ENCODE measurements around the gene DPP6.

The DPP6 gene

DNA sequence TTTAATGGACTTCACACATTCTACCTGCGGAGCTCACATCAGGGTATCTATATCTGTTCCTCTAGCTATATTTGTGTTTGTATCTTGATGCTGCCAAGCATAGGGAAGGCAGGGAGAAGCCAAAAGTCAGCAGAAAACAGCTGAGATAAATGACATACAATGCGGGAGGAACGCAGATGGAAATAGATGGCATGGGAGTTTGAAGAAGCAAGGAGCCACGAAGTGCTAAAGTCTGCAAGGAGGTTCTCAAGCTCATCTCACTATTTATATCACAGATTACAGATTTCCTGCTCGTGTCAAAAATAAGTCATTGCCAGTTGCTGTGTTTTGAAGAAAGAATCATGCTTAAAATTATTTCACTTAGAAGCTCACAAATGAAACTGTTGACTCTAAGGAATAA lies 180.5 kb downstream of the DPP6 start:
- no peak for DNase-seq (ENCODE audit: low read depth in 3 of 3)

DNA sequence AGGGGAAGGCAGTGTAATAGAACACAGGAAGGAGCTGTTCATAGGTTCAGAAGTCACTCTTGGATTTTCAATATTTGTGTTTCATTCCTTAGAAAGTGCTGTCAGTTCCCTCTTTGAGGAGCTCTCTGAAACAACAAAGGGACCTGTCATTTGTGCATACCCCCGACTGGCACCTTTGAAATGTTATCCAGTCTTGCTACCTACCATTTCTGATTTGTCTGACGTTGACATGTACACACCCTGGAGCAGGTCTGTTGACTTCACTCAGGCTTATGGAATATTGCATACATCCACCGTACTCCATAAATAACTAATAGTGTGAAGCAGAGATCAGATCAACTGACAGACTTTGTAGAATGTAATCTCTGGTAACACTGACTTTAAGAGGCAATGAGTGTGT lies 189.8 kb downstream of the DPP6 start:
- DNase-seq (ENCODE audit: low read depth in 3 of 3): no peak

DNA sequence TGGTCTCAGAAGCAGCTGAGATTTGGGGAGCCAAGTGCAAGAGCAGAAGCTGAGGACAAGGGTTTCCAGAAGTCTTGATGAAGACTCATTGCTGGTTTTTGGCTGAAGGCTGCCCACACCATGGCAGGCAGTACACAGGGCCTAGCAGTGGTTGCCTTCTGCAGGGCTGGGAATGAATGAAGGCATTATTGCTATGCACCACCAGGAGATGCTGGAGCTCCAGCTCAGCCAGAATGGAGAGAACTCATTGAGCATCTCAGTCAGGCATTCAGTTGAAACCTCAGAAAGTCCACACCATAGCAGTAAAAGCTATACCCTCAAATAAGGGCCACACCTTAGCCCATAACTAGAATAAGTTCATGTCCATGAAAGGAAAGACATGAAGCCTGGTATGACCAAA lies 190.5 kb downstream of the DPP6 start:
- DNase-seq (ENCODE audit: low read depth in 3 of 3): no peak

DNA sequence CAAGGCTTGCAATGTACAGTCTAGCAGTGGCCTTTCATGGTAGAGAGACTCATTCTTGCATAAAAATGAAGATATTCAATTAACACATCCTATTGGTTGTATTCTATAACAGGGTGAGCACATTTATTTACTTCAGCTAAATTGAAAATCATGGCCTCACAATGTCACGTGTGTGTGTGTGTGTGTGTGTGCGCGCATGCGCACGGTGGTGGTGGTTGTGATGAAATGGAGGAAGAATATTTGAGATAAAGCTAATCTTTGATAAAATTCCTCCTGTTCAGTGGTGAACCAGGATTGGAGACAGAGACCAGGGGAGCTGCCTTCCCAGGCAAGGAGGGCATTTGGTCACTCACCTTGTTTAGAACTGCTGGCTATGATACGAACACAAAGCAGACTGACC lies 199.8 kb downstream of the DPP6 start:
- DNase-seq (ENCODE audit: low read depth in 3 of 3): no peak

DNA sequence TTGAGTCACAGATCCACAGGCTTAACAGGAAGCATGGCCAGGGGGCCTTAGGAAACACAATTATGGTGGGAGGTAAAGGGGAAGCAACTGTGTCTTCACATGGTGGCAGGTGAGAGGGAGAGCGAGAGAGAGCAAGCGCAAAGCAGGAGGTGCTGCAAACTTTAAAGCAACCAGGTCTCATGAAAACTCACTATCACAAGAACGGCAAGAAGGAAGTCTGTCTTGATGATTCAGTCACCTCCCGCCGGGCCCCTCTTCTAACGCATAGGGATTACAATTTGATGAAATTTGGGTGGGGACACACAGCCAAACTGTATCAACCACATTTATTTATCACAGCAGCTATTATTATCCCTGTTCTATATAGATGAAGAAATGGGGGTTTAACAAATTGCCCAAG lies 201.6 kb downstream of the DPP6 start:
- no peak for DNase-seq (ENCODE audit: low read depth in 3 of 3)

DNA sequence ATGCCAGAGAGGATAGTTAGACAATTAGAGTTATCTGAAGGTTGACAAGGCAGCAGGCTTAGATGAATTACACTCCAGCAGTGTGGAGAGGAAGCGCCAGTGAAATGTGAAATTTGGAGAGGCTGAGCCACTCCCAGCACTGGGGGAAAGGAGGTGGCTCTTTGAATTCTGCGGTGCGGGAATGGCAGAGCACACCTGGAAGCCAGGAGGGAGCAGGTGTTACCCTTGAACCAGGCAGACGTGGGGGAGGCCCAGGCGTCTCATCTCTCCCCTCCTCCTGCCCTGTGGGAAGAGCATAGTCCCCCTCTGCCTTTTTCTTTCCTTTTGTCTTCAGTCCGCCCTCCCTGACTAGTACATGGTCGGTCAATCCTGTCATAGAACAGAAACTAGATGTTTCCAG lies 203.1 kb downstream of the DPP6 start:
- no peak for DNase-seq (ENCODE audit: low read depth in 3 of 3)

DNA sequence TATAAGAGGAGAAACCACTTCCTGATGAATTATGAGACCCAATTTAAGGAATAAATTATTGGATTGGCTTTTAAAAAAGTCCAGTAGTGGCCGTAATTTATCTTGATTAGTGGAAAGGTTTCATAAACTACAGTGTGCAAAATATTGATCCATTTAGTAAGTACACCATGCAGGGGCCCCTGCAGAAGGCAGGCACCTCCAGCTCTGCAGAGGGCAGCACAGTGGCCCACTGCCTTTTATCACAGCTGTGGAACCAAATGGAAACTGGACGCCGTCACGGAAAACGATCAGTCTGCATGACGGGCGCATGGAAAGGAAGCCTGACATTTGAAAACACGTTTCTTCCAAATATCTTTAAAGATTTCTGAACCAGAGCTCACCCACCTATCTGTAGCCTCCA lies 204.0 kb downstream of the DPP6 start:
- no peak for DNase-seq (ENCODE audit: low read depth in 3 of 3)

DNA sequence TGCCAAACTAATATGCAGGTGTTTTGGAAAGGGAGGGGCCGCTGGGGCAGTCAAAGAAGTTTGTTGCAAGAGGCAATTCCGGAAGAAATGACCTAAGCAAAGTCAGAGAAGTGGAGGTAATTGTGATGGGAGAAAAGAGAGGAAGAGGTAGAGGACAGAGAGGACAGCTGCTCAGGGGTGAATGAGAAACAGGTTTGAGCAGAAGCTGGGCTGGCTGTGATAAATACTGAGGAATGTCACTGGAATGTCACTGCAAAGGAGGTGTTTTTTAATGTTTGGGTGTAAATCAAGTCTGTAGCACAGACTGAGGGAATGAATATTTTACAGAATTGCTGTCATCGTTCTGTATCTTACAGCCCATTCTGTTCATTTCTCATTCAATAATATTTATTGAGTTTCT lies 207.2 kb downstream of the DPP6 start:
- DNase-seq (ENCODE audit: low read depth in 3 of 3): no peak

DNA sequence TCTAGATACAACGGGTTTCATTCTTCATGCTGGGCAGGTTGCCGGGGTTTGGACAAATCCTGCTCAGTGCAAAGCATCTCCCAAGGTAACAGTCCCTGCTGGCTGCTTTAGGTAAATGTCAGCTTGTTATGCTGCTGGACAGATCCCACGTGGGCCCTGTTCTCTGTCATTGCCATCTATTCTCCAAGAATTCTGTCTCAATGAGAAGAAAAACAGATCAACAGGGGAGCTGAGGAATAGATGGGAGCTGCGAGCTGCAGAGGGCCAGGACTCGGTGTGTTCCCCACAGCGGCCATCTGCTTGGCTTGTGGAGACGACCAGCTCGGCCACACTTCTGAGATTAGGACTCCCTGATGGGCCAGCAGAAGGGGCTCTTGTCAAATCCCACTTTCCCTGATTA lies 235.2 kb downstream of the DPP6 start:
- DNase-seq (ENCODE audit: low read depth in 3 of 3): no peak

DNA sequence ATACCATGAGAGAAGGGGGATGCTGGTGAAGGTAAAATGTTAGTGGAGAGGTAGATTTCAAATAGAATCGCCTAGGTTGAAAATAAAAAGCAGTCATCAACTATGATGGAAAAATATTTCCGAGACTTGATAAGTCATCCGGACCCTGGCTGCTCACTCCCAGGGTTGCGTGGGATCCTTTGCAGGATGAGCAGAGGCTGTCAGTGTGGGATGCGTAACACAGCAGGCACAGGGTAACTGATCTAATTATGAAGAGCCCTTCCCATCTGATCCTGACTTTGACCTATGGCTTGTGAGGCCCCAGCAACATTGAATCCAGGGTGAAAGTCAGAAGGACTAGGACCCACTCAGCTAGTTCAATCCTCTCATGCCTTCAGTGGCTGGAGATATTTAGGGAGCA lies 236.9 kb downstream of the DPP6 start:
- no peak for DNase-seq (ENCODE audit: low read depth in 3 of 3)

DNA sequence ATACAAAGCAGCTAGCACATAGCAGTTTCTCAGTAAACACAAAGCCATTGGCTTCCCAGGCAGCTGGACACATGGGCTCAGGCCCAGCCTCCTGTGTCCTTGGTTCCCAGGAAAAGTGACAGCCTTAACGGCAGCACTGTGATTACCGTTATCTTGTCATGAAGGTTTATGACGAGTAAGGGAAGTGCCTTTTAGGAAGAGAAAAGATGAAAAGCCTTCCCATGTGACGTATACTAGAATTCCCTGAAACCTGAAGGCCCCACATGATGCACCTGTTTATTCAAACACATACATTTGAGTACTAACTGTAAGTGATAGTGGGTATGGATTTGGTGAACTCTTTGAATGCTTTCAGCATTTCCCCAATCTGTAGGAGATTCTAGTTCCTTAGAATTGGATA lies 244.2 kb downstream of the DPP6 start:
- no peak for DNase-seq (ENCODE audit: low read depth in 3 of 3)

DNA sequence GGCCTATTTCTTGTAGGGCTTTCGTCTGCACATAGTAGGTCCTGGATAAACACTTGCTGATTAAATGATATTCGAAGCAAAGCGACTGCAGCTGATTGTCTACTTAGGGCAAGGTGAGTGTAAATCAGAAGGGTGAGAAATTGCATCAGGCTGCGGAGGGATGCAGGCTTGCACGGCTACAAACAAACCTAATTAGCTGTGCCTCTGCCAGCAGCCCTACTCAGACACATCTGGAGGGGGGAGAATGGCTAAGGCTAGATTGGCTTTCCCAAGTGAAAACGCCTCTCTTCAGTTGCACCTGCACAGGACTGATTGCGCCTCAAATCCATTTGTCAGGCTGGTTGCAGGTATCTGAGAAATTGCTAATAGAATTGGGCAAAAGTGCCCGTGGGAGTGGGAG lies 247.5 kb downstream of the DPP6 start:
- no peak for DNase-seq (ENCODE audit: low read depth in 3 of 3)

DNA sequence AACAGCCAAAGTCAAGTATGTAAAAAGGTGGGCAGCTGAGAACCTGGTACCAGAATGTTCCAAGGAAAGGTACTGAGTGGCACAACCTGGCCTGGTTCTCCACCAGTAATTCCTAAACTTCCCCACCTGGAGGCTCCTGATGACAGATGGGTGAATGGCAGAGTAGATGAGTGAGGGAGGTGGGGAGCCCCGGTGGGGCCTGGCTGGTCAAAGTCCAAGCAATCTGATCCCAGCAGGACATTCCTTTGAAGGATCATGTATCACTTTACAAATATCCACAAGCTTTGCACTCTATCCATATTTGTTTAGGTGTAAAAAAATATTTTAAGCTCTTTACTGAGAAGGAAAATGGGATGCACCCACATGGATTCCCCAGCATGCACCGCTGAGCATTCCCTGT lies 250.2 kb downstream of the DPP6 start:
- no peak for DNase-seq (ENCODE audit: low read depth in 3 of 3)

DNA sequence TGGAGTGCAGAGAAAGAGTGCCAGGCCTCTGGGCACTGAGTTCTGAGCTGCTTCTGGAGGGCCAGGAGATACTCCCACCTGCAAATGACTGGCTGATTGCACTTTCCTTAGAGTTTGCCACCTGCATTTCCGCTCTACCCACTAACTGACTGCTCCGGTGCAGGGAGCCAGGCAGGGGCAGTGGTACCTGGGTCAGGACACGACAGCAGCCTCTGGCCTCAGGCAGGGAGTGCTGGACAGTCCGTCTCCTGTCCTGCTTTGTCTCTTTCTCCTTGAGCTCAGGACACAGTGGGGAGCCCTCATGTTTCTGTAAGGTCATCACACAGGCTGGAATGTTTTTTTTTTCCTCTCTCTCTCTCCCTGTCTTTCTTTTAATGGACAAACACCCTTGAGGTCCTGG lies 252.0 kb downstream of the DPP6 start:
- DNase-seq (ENCODE audit: low read depth in 3 of 3): no peak

DNA sequence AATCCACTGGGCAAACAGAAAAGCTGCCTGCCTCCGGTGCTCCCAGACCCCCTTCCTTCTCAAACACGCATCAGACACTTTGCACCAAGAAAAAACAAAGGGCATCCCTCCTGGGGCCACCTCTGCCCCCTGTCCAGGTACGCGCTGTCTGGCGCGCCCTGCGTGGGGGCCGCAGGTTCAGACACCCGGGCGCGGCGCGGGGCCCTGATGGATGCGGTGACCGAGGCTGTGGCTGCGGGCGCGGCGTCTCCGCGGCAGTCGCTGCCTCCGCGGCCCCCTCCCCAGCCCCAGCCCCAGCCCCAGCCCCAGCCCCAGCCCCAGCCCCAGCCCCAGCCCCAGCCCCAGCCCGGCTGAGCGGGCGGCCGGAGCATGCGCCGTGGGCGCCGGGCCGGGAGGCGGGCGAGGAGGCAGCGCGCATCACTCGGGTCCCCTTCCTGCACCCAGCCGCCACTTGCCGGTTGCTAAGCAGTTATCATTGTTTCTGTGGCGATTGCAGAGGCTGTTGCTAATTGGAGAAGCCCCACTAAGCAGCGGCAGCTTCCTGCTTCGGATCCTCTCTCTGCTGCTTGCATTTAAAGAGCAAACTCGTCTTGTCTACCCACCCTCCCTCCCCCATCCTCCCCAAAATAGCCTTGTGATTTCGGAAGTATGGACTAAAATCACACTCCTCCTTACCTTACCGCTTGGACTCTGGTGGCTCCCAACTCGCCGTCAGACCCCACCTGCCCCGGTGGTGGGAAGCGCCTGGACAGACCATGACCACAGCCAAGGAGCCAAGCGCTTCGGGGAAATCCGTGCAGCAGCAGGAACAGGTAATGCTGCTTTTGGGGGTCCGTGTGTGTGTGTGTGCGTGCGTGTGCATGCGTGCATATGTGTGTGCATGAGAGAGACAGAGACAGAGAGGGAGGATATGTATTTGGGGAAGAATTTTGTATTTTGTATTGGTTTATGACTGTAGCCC lies 252.8 kb downstream of the DPP6 start:
- no peak for DNase-seq (ENCODE audit: low read depth in 3 of 3)

DNA sequence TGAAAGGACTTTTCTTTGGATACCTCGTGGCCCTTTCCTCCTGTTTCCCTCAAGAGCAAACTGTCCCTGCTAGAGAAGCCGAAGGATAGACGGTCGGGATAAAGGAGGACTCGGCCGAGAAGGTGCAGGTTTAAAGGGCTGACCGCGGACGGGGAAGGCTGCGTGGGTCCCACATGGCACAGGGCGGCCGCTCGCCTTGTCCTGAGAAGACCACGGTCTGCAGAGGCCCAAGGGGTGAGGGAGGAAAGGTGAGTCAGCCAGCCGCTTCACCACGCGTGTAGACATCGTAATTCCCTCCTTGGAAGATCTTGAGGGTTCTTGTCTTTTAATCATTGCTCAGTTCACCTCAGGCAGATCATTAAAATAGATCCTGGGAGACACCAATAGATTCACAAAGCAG lies 253.8 kb downstream of the DPP6 start:
- no peak for DNase-seq (ENCODE audit: low read depth in 3 of 3)

DNA sequence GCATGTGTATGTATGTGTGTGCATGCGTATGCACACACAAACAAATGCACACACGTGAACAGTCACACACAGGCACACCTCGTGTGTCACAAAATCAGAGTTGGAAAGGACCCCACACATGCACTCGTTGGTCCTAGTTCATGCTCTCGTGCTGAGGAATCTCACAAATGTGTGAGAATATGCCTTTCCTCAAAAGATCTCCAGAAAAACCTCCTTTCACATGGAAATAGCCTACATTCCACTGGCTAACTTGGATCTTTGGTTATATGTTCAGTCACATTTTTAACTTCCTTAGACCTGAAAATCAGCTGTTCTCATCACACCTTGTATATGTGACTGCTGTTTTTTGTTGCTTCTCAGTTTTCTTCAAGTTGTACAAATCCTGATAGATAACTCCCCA lies 256.7 kb downstream of the DPP6 start:
- DNase-seq (ENCODE audit: low read depth in 3 of 3): no peak

DNA sequence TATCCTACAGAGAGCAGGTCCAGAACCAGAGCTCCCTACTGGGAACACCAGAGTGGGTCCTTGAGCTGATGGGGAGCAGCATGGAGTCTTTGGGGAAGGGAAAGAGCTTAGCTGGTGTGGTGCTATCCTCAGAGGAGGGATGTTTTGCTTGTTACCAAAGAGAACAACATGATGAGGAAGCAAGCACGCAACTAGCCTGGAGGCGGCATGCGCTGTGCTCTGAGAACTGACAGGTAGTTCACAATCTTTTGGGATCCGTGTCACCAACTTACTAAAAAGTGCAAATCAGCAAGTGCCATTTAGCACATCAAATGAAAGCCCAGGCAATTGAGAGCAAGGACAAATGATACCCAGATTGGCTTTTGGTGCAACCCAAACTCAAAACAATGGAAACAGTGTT lies 257.9 kb downstream of the DPP6 start:
- DNase-seq (ENCODE audit: low read depth in 3 of 3): no peak

DNA sequence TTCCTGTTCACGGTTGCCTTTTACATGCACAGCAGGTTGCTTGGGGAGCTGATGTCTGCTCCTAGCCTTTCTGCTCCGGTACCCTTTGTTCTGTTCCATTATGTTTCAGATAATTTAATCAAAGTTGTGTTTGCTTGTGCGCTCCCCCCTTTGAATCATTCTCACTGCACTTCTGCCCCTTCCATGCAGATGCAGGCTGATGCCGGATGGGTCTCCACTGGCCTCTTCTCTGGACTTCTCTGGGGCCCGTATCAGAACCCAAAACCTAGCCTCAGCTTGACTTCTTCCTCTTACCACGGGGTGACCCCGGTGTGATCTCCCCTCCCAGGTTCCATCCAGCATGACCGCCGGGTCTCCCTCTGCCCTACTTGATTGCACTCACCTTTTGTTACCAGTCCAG lies 272.0 kb downstream of the DPP6 start:
- DNase-seq (ENCODE audit: low read depth in 3 of 3): no peak

DNA sequence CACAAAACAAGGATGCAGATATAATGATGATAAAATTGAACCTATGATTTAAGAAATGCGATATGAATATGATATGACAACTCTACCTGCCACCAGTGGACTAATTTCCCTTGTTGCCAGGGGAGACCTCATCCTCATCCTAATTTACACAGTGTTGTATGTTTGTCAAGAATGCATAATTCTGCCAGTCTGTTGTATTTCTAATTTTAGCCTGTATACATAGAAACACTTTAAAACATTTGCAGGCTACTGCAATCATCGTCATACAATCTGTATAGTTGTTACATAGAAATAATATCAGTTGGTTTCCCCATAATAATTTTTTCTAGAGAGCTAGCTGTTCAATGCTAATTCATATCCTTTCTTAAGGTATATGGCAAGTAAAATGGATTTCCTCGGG lies 274.2 kb downstream of the DPP6 start:
- DNase-seq (ENCODE audit: low read depth in 3 of 3): no peak

DNA sequence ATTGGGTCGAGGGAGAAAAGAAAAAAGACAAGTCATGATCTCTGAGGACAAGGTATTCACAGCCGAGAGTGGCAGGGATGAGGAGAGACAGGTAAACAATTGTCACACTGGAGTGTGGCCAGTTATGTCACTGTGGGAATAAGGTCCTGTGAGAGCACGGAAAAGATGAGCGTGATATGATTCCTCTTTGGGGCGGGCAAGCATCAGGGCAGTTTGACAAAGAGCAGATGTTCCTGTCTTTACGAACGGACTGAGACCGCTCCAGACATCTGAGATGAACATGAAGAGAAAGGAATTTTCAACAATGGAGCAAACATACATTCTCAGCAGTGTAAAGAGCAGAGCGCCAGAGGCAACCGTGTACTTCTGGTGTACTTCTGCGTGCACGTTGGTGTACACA lies 278.1 kb downstream of the DPP6 start:
- DNase-seq (ENCODE audit: low read depth in 3 of 3): no peak

DNA sequence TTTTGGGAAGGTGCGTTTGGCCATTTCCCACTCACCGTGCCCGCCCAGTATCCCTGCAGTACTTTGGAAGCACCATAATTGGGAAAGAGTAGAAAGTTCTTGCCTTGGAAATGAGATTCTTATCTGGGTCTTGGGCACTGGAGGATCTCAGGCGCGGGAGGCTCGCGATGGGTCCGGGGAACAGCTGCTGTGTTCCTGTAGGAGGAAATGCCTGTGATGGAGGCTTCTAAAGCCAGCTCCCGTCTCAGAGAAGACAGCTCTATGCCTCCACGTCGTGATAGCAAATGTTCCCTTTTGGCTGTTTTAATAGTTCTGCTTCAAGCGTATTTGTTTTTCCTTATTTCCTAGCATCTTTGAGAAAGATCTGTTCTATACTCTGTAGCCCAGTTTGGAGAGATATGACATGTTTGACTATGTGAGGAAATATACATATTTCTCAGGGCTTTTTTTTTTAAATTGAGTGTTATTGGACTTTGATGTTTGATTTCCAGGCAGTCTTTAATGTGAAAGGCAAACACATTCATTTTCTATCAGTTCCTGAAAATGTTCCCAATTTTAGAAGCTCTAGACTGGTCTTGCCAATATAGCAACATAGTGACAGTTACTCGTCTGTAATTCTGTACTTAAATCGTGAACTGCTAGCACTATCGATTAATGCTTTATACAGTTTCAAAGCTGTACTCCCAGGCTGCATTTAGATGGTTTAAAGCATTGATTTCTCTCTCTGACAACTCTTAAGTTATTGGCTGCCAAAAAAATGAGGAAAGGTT lies 280.8 kb downstream of the DPP6 start:
- DNase-seq (ENCODE audit: low read depth in 3 of 3): no peak

DNA sequence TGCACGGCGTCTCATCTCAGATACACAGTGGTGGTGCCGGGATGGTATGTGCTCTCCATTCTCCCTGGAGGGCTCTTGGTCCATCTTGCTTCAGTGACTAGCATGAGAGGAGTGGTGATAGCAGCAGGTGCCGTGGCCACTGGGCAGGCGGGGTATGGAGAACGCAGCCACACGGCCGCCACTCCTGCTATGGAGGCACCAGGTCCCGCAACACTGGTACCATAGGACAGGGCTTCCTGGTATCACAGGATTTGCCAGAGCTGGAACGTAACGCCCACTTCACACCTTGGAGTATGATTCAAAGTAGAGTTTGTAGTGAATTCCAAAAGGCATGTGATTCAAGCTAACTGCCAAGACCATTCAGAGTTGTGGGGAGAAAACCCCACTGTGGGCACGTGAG lies 284.1 kb downstream of the DPP6 start:
- no peak for DNase-seq (ENCODE audit: low read depth in 3 of 3)

All from stimulated activated CD4-positive, alpha-beta T cell treated with anti-CD3 and anti-CD28 coated beads, TNF-alpha, amount 100 ng/mL, for 4 hours (primary cell).